GM13977 (cell line): ENCODE results near the gene CLCN5.

Source experiments
- DNase-seq: peaks from one replicate; pipeline ENCODE4 v3.0.0; 2012; ENCODE audit warnings: low spot score
- in situ Hi-C: fragments of 300-500 bp; cut with MboI; formaldehyde crosslinking; loops from one replicate; pipeline ENCODE4 v1.12.0; 2022; ENCODE audit warnings: low sequenced_read_pairs, low pct_unique_long_range_greater_than_20kb, mixed read lengths, inconsistent platforms; ENCODE audit not compliant: unreplicated experiment
- TF ChIP-seq, protein P1 (sequence below): IDR thresholded peaks from 2 replicates; pipeline ENCODE4 v1.5.1; 2012; ENCODE audit warnings: mild to moderate bottlenecking, control low read depth; ENCODE audit not compliant: insufficient read depth; ENCODE audit errors: extremely low read depth, missing control alignments

The CLCN5 gene

DNA sequence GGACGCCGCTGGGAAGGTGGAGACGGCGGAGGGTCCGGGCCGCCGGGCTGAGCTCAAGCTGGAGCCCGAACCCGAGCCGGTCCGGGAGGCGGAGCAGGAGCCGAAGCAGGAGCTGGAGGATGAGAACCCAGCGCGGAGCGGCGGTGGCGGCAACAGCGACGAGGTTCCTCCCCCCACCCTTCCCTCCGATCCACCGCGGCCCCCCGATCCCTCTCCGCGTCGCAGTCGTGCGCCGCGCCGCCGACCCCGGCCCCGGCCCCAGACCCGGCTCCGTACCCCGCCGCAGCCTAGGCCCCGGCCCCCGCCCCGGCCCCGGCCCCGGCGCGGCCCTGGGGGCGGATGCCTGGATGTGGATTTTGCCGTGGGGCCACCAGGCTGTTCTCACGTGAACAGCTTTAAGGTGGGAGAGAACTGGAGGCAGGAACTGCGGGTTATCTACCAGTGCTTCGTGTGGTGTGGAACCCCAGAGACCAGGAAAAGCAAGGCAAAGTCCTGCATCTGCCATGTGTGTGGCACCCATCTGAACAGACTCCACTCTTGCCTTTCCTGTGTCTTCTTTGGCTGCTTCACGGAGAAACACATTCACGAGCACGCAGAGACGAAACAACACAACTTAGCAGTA lies 42.6 kb upstream of the CLCN5 start:
- DNase-seq = no peak
- TF ChIP-seq, protein P1, sequence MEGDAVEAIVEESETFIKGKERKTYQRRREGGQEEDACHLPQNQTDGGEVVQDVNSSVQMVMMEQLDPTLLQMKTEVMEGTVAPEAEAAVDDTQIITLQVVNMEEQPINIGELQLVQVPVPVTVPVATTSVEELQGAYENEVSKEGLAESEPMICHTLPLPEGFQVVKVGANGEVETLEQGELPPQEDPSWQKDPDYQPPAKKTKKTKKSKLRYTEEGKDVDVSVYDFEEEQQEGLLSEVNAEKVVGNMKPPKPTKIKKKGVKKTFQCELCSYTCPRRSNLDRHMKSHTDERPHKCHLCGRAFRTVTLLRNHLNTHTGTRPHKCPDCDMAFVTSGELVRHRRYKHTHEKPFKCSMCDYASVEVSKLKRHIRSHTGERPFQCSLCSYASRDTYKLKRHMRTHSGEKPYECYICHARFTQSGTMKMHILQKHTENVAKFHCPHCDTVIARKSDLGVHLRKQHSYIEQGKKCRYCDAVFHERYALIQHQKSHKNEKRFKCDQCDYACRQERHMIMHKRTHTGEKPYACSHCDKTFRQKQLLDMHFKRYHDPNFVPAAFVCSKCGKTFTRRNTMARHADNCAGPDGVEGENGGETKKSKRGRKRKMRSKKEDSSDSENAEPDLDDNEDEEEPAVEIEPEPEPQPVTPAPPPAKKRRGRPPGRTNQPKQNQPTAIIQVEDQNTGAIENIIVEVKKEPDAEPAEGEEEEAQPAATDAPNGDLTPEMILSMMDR = no peak

GRCh38 chrX:49880668-49881067 lies 41.7 kb upstream of the CLCN5 start:
- in situ Hi-C loops = loop anchor here (25.0 kb wide), 1 partner anchor 682 kb away; no protein-coding TSS in a partner anchor
- TF ChIP-seq, protein P1 = no peak
- no peak for DNase-seq

More for the DNA sequence above, 42.6 kb upstream of the CLCN5 start:
- in situ Hi-C loops = loop anchor here (25.0 kb wide), 1 partner anchor 683 kb away; no protein-coding TSS in a partner anchor

GRCh38 chrX:49884290-49884862 lies 38.0 kb upstream of the CLCN5 start:
- in situ Hi-C loops = loop anchor here (25.0 kb wide), 1 partner anchor 678 kb away; no protein-coding TSS in a partner anchor
- peak; percentile 55 for DNase-seq

GRCh38 chrX:49892542-49892941 lies 29.9 kb upstream of the CLCN5 start:
- TF ChIP-seq, protein P1 = no peak
- in situ Hi-C loops = loop anchor here (25.0 kb wide), 1 partner anchor 670 kb away; no protein-coding TSS in a partner anchor
- no peak for DNase-seq

More at GRCh38 chrX:49884290-49884862, 38.0 kb upstream of the CLCN5 start:
- TF ChIP-seq, protein P1 = peak; percentile 88

- no peak for DNase-seq
- TF ChIP-seq, protein P1 = no peak
- in situ Hi-C loops = loop anchor here (25.0 kb wide), 1 partner anchor 665 kb away; no protein-coding TSS in a partner anchor
Observed at GRCh38 chrX:49896951-49897350, 25.4 kb upstream of the CLCN5 start.

DNA sequence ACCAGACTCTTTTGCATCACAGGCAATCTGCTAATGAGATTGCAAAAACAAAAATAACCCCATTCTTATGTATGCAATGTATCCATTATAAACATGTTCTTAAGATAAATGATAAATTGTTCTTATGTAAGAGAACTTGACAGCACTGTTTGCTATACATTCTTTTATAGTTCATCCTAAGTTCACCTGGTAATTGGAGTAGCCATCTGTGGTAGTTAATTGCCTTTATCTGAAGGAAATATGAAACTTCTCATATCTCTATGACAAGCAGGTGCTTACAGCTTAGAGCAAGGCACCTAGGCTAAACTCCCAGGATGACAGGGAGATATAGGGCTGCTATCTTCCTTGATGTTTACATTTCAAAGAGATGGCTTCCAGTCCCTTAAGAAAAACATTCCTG lies 21.3 kb upstream of the CLCN5 start:
- TF ChIP-seq, protein P1 = no peak
- no peak for DNase-seq
- in situ Hi-C loops = loop anchor here (25.0 kb wide), 1 partner anchor 186 kb away; no protein-coding TSS in a partner anchor
